GM18511 (cell line): ENCODE measurements around the gene RAP1GAP2.
"Not testable (repeated sequence)": the region's sequence is repeated elsewhere in the genome, so short reads cannot be mapped to it uniquely, and the experiment has no call there.

Experiments used
- ATAC-seq: cut with Tn5 transposase; IDR thresholded peaks from one replicate; pipeline ENCODE4 v1.9.1; 2021; ENCODE audit warnings: mild to moderate bottlenecking, moderate library complexity; ENCODE audit not compliant: unreplicated experiment

RAP1GAP2 gene

GRCh38 chr17:2785376-2785775 lies 10.9 kb upstream of the RAP1GAP2 start:
- not testable (repeated sequence) for ATAC-seq

GRCh38 chr17:2786176-2786881 lies 9.9 kb upstream of the RAP1GAP2 start:
- ATAC-seq = no peak

- no peak for ATAC-seq
Observed at GRCh38 chr17:2789700-2790099, 6.5 kb upstream of the RAP1GAP2 start.

GRCh38 chr17:2792366-2793169 lies 3.7 kb upstream of the RAP1GAP2 start:
- no peak for ATAC-seq

- no peak for ATAC-seq
Observed at GRCh38 chr17:2794111-2794803, 2.0 kb upstream of the RAP1GAP2 start.

GRCh38 chr17:2795441-2796163 lies 636 bp upstream of the RAP1GAP2 start:
- no peak for ATAC-seq

GRCh38 chr17:2797226-2797625 lies 988 bp downstream of the RAP1GAP2 start:
- ATAC-seq = no peak

GRCh38 chr17:2797637-2798036 lies 1.4 kb downstream of the RAP1GAP2 start:
- no peak for ATAC-seq

- ATAC-seq = no peak
Observed at GRCh38 chr17:2798188-2798587, 1.9 kb downstream of the RAP1GAP2 start.

GRCh38 chr17:2798678-2799077 lies 2.4 kb downstream of the RAP1GAP2 start:
- no peak for ATAC-seq

- no peak for ATAC-seq
Observed at GRCh38 chr17:2799653-2800052, 3.4 kb downstream of the RAP1GAP2 start.

- no peak for ATAC-seq
Observed at GRCh38 chr17:2800367-2800766, 4.1 kb downstream of the RAP1GAP2 start.

- no peak for ATAC-seq
Observed at GRCh38 chr17:2801841-2802240, 5.6 kb downstream of the RAP1GAP2 start.

GRCh38 chr17:2802574-2802973 lies 6.3 kb downstream of the RAP1GAP2 start:
- no peak for ATAC-seq

GRCh38 chr17:2803386-2803785 lies 7.1 kb downstream of the RAP1GAP2 start:
- no peak for ATAC-seq

- no peak for ATAC-seq
Observed at GRCh38 chr17:2803971-2804370, 7.7 kb downstream of the RAP1GAP2 start.

GRCh38 chr17:2804912-2805311 lies 8.7 kb downstream of the RAP1GAP2 start:
- ATAC-seq = no peak

- ATAC-seq = no peak
Observed at GRCh38 chr17:2805961-2806360, 9.7 kb downstream of the RAP1GAP2 start.

- no peak for ATAC-seq
Observed at GRCh38 chr17:2808367-2809335, 12.4 kb downstream of the RAP1GAP2 start.

- ATAC-seq = no peak
Observed at GRCh38 chr17:2809337-2809736, 13.1 kb downstream of the RAP1GAP2 start.
